ENCODE data around the gene TCOF1.

The TCOF1 gene

DNA sequence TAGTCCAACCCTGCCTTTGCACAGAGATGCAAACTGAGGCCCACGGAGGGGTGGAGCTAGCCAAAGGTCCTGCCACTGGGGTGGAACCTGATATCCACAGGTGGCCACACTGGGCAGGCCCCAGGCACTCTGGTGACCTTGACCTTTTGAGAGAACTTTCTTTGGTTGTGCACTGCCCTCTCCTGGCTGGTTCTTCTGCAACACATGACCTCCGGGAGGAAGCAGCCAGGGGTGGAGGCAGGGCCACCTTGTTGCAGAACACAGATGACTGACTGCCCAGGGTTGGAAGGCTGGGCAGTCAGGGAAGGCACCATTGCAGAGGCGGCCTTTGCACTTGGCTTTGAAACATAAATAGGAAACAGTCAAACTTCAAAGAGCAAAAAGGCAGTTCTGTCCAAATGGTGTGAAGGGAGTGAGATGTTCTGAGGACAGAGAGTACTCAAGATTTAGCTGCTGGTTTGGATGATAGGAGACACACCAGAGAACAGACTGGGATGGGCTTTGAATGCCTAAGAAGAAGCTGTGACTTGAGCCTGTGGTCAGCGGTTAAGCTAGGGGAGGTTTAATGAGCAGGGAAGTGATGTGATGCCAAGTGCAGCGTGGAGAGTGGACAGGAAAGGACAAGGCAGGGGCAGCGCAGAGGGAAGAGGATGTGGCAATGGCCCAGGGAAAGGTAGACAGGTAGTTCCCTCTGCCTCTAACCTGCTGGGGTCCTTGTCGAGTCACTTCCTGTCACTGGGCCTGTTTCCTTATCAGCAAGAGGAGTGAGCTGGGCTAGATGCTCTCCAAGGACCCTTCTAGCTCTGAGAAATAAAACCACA is 6.8 kb upstream of the TCOF1 start:
- DNase-seq: peak; percentile 93

- no peak for DNase-seq
These were observed 5.1 kb upstream of the TCOF1 start for GRCh38 chr5:150352244-150353031.

- DNase-seq: no peak
These were observed 4.3 kb upstream of the TCOF1 start for GRCh38 chr5:150353032-150353675.

DNA sequence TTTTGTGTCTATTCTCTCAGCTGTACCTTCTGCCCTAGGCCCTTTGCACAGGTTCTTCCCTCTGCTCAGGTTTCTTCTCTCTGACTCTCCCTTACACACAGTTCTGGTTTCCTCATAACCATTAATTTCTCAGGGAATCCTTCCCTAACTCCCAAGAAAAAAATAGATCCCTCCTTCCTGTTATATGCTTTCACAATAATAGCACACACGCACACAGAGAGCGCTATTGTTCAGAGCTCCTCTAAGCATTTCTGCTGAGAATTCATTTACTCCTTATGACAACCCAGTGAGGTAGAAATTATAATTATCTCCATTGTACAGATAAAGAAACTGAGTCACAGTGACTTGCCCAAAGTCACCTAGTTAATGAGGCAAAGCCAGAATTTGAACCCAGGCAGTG is 1.7 kb upstream of the TCOF1 start:
- DNase-seq: no peak

GRCh38 chr5:150356575-150357294 is 762 bp upstream of the TCOF1 start:
- DNase-seq: no peak

GRCh38 chr5:150358261-150359095 is 981 bp downstream of the TCOF1 start:
- DNase-seq: no peak

GRCh38 chr5:150361301-150361700 is 3.8 kb downstream of the TCOF1 start:
- DNase-seq: no peak

GRCh38 chr5:150363185-150363584 is 5.7 kb downstream of the TCOF1 start:
- DNase-seq: no peak

DNA sequence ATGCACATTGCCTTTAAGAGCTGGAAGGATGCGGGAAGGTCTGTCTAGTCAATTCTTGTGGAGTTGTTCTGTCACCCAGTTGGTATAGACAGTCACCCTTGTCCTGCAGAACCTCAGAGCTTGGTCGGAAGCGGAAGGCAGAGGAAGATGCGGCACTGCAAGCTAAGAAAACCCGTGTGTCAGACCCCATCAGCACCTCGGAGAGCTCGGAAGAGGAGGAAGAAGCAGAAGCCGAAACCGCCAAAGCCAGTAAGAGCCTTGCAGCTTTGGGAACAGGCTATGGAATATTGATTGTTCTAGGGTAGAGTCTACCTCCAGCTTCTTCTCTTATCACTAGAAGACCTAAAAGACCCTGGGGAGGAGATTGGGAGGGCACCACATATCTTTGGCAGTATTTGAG is 6.5 kb downstream of the TCOF1 start:
- DNase-seq: no peak

GRCh38 chr5:150368526-150368925 is 11.0 kb downstream of the TCOF1 start:
- no peak for DNase-seq

DNA sequence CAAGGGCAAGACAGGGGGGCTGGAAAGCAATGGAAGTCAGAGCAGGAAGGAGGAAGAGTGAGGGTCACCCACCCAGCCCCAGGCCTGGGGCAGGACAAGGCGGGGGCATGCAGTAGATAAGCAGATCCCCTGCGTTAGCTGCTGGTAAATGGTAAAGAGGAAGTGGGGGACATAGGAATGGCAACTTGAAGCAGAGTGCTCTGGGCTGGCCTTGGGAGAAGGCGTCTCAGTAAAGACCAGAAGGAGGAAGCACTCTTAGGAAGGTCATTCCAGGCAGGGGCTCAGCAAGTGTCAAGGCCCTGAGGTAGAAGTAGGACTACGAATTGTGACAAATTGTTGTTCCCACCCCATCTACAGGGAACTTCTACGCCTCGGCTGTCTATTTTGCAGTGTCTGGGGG is 15.1 kb downstream of the TCOF1 start:
- DNase-seq: no peak

- DNase-seq: no peak
These were observed 17.2 kb downstream of the TCOF1 start for GRCh38 chr5:150374651-150375050.

DNA sequence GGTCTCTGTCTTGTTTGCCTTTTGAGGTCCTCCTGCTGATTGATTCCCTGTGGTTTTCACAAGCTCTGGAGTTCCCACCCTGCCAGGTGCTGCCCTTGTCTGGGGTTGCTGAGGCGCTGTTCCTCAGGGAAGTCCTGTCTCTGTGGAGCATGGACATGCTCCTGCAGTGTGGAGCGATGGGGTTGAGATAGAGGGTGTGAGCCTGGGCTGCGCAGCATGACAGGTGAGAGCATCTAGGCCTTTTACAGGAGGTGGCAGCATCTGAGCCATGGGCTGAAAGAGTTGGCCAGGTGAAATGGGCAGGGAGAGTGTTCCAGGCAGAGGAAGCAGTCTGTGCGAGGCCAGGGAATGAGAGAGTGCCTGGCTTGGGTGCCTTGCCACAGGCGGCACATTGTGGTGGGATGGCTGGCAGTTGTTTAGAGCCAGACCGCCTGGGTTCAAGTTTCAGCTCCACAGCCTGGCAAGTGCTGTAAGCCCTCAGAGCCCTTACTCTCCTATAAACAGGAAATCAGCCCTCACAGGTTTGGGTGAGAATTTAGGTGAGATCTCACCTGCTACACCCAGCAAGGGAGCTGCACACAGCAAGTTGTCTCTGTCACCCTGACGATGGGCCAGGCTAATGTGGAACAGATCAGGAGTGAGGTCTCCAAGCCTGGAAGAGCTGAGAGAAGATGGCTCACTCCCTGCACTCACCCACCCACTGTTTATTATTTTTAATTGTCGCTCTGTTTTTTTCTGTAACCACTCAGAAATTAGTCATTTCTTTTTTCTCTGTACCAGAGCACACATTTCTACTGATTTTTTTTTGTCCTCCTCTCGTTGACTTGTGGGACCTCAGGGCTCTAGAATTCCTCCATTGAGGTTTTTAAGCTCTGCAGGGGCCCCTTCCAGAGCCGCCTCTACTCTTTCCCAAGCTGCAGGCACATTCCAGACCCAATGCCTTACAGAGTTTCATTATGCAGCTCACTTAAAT is 19.6 kb downstream of the TCOF1 start:
- DNase-seq: no peak

DNA sequence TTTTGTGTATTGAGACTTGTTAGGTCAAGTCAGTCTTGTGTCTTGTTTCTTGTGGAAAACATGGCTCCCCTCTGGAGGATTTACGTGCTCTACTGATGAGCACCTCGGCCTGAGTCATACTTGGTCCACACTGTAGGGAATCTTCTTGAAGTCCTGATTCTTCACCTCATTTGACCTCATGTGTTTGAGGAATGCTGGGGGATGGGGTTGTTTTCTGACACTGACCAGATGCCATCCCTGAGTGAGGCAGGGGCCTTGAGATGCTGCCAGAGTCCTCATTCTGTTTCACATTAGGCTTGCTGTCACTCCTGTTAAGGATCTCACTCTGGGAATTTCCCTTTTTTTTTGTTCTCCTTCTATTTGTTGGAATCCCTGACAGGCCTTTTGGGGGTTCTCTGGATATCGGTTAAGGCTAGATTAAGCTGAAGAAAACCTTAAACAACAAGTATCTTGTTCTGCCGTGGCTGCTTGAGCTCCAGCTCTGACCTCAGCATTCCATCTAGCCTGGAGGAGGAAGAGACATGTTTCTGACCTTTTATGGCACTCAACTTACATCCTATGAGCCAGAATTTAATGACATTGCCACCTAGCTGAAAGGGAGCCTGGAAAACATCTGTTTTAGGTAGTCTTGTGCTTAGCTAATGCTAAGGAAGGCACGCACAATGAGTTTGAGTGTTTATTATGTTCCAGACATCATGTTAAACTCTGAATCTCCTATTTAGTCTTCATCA is 20.6 kb downstream of the TCOF1 start:
- peak; percentile 95 for DNase-seq

DNA sequence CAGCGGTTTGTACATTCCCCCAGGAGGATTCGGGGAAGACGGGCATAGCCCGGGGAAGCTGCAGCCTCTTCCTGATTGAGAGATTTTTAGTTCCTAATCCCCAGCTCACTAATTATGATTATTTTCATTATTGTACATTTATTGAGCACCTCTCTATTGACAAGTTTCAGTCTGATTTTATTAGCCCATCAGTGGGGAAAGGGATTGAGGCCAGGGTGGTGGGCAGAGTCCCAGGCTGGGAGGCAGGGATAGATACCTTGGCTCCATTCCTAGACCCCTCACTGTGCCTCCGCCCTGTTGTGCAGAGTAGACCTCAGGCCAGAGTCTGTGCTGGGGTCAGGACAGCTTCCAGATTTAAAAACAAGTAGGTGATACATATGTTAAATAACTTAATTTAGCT is 27.2 kb downstream of the TCOF1 start:
- no peak for DNase-seq

DNA sequence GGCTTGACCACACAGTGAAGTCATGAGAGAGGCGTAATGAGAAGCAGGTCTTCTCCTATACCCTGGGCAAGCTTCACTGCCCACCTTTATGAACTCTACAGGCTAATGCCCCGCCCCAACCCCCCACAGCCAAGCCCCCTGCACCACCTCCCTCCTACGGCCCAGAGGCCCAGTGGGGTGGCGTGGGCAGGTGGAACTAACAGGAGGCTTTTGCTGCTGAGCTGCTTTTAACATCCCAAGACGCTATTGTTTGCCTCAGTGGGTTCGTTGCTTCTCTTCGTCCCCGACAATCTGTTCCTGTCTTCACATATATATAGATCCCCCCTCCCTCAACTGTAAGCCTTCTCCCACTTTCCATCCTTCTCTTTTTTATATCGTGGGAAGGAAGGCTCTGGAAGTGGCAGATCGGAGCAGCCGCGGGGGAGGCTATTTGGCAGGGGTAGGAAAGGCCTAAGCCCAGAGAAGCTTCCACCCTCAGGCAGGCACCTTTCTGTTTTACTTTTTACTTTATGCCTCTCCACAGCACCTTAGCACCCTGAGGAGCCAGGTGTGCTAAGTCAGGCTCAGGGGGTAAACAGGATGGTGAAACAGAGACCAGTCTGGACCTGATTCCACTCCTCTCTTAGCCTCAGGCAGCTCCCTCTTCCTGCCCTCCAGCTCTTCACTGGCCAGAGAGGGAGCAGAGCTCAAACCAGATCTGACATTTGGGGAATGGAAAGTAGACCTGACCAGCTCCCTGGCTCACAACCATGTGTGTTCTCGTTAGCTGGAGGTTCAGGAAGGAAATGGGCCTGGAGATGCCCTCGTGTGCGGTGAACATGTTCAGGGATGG is 28.7 kb downstream of the TCOF1 start:
- no peak for DNase-seq

DNA sequence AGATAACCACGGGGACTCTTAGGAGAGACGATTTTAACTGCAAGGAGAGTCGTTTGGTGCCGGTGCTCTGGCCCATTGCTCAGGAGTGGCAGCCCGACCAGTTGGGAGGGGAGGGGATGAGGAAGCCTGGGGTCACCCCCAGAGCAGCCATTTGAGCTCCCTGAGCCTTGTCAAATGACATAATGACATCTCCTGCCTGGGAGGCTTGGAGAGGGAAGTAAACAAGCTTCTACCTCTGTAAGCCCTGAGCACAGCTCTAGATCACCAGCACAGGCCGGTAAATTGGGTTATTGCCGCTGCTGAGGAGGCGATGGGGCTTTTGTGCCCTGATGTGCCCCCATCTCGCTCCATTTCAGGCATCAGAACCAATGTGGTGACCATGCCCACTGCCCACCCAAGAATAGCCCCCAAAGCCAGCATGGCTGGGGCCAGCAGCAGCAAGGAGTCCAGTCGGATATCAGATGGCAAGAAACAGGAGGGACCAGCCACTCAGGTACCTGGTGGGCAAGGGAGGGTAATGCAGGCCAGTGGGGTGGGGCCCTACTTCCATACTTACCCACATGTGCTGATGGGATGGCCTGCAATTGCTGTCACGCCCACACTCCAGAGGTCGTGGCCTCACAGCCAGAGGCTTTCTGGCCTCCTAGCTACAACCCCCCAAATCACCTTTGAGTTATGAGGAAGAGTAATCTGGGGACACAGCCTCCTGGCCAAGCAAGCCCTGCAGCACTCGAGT is 32.2 kb downstream of the TCOF1 start:
- DNase-seq: no peak

- no peak for DNase-seq
These were observed 33.8 kb downstream of the TCOF1 start for GRCh38 chr5:150391064-150391834.

Data from islet precursor cell (in vitro differentiated cells).